Upper lobe of left lung (tissue), 6 donors: ENCODE results near the gene BRAT1. TPM values are rescaled to one million over a fixed set of nuclear protein-coding genes. Genes with fewer than 3 reads are reported as not detected.

ENCODE experiments used
- ATAC-seq, 2 donors: fragments of 200-7000 bp; cut with Tn5 transposase; one replicate each; pipeline ENCODE4 v1.9.1; 2022; ENCODE audit warnings: mild to moderate bottlenecking in 2 of 2, moderate library complexity in 2 of 2; ENCODE audit not compliant: low FRiP score in 2 of 2
- DNase-seq, 2 donors: peaks; one replicate each; pipeline ENCODE4 v3.0.0-alpha.2; 2019 to 2020
- H3K27ac ChIP-seq, 4 donors: fragments of 200-600 bp; sonication (generic); one replicate each; pipeline ENCODE4 v1.5.1; 2016 to 2019
- H3K27me3 ChIP-seq, 4 donors: fragments of 200-600 bp; sonication (generic); one replicate each; pipeline ENCODE4 v1.5.1; 2017 to 2019
- H3K36me3 ChIP-seq, 4 donors: fragments of 200-600 bp; sonication (generic); one replicate each; pipeline ENCODE4 v1.5.1; 2016 to 2019
- H3K4me1 ChIP-seq, 4 donors: fragments of 200-600 bp; sonication (generic); one replicate each; pipeline ENCODE4 v1.5.1; 2018 to 2019
- H3K4me3 ChIP-seq, 4 donors: fragments of 200-600 bp; sonication (generic); one replicate each; pipeline ENCODE4 v1.5.1; 2017 to 2019; ENCODE audit warnings: mild to moderate bottlenecking in 2 of 4, moderate library complexity in 1 of 4
- H3K9me3 ChIP-seq, 4 donors: fragments of 200-600 bp; sonication (generic); one replicate each; pipeline ENCODE4 v1.5.1; 2018 to 2019
- EP300 ChIP-seq, 4 donors: sonication (generic); formaldehyde crosslinking; IDR thresholded peaks; one replicate each; pipeline ENCODE4 v1.5.1; 2017; ENCODE audit warnings: antibody characterized with exemption in 4 of 4, control low read depth in 2 of 4
- POLR2A ChIP-seq, 4 donors: fragments of 450-650 bp; IDR thresholded peaks; one replicate each; pipeline ENCODE4 v1.5.1; 2016 to 2017; ENCODE audit warnings: antibody characterized with exemption in 4 of 4, mild to moderate bottlenecking in 2 of 4
- POLR2AphosphoS5 ChIP-seq, 2 donors: sonication (generic); formaldehyde crosslinking; IDR thresholded peaks; one replicate each; pipeline ENCODE4 v1.5.1; 2017; ENCODE audit warnings: antibody characterized with exemption in 2 of 2
- WGBS, 2 donors: methylation state at CpG; one replicate each; pipeline ENCODE4 v1.1.5; 2017 to 2018; 5-methylcytosine and 5-hydroxymethylcytosine counted together
- total RNA-seq, 6 donors: library from RNA; depleted of rRNA in 4 of 6; stranded (reverse); fragments of >200 nt in 4 of 6; gene quantifications; one replicate each; pipeline versions ENCODE4 v1.1.0 to v1.2.1, GENCODE V29; 2016 to 2021
- TF ChIP-seq, protein P1 (sequence below), 6 experiments: fragments of 450-650 bp in 4 of 6; fragments of 200-600 bp in 2 of 6; sonication (generic) in 2 of 6; IDR thresholded peaks; one replicate each; pipeline ENCODE4 v1.5.1; 2016 to 2019; ENCODE audit warnings: antibody characterized with exemption in 6 of 6
- donor health status: DM: no; HTN: no; CAD: no; lungs with moderate emphysema.
- donor health status: DM: no; HTN: yes; CAD: no; lungs with severe emphysema.

BRAT1 gene
- total RNA-seq, 6 donors from 2014 or later: 23.9 to 68.3 (median 31.0) TPM

DNA sequence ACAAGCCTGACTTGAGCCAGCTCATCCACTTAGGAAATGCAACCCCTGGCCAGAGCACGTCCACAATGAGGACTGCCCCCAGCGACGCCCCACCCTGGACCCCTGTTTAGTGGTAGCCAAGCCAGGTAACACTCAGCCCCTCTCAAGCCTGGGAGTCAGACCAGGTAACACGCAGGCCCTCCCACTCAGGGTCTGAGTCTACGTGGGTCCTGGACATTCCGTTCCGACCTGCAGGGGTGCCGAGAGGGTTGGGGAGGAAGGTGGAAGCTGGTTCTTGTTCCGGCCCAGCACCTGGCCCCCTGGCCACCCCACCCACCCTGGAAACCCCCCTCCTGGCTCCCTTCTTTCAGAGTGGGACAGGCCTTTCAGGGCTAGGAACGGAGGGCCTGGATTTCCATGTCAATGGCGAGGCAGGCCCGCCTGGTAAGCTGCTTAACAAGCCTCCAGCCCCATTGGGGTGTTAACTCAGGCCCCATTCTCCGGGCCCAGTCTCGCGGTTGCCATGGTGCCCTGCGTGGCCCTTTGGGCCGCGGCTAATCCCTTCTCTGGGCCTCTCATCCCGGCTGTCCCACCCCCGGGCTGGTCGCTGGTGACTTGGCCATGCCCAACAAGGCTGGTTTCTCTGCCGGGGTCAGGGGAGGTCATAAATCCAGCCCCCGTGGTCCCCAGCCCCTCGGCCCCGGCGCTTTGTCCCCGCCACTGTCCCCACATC, 55.4 kb downstream of the BRAT1 start:
- Histone ChIP-seq H3K9me3 (no peaks in the 10 kb centered on the region), H3K36me3 (no peaks in the 10 kb centered on the region), H3K4me3 (no peak overlapping the region), H3K4me1 (peaks cover 0 to 7% (median under 1%) of the 10 kb centered on the region in 4 donors), H3K27ac (no peak overlapping the region), H3K27me3 (no peaks in the 10 kb centered on the region)
- peak in 1 of 2 donors; percentile 74 for DNase-seq
- TF ChIP-seq EP300 (IDR thresholded peaks at IDR 0.05): no peak
- TF ChIP-seq POLR2AphosphoS5 (IDR thresholded peaks at IDR 0.05): no peak
- TF ChIP-seq, protein P1, sequence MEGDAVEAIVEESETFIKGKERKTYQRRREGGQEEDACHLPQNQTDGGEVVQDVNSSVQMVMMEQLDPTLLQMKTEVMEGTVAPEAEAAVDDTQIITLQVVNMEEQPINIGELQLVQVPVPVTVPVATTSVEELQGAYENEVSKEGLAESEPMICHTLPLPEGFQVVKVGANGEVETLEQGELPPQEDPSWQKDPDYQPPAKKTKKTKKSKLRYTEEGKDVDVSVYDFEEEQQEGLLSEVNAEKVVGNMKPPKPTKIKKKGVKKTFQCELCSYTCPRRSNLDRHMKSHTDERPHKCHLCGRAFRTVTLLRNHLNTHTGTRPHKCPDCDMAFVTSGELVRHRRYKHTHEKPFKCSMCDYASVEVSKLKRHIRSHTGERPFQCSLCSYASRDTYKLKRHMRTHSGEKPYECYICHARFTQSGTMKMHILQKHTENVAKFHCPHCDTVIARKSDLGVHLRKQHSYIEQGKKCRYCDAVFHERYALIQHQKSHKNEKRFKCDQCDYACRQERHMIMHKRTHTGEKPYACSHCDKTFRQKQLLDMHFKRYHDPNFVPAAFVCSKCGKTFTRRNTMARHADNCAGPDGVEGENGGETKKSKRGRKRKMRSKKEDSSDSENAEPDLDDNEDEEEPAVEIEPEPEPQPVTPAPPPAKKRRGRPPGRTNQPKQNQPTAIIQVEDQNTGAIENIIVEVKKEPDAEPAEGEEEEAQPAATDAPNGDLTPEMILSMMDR (IDR thresholded peaks at IDR 0.05): no peak
- no peak for TF ChIP-seq POLR2A (IDR thresholded peaks at IDR 0.05)
- 90 to 93% methylated on average over 16 to 17 of the region's 27 CpGs for WGBS, 2 donors
- ATAC-seq: no peak

DNA sequence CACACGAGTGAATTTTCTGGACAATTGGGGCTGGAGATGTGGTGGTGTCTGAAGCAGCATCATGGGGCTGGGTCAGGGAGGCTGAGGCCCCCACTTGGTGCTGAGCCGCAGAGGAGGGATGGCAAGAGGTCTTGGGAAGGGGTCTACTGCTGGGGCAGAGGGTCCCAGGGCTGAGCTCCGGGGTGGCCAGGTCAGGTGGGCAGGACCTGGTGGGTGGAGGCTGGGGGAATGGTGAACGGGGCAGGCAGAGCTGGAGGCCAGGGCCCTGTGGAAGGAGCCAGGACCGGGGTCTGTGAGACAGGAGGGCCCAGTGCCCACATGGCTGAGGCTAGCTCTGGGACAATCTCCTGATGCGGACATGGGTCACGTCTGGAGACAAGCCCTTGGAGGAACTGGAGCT, 56.1 kb downstream of the BRAT1 start:
- Histone ChIP-seq H3K4me1 (peaks cover 2 to 14% (median 7%) of the 10 kb centered on the region in 4 donors), H3K36me3 (no peaks in the 10 kb centered on the region), H3K27me3 (no peaks in the 10 kb centered on the region), H3K27ac (no peak overlapping the region), H3K4me3 (no peak overlapping the region), H3K9me3 (no peaks in the 10 kb centered on the region)
- DNase-seq (no peak), ATAC-seq (no peak)
- WGBS, 2 donors: 93% methylated on average over 6 to 7 of the region's 7 CpGs
- TF ChIP-seq POLR2A (IDR thresholded peaks at IDR 0.05): no peak
- no peak for TF ChIP-seq EP300 (IDR thresholded peaks at IDR 0.05)
- TF ChIP-seq, protein P1 (IDR thresholded peaks at IDR 0.05): no peak
- TF ChIP-seq POLR2AphosphoS5 (IDR thresholded peaks at IDR 0.05): no peak

DNA sequence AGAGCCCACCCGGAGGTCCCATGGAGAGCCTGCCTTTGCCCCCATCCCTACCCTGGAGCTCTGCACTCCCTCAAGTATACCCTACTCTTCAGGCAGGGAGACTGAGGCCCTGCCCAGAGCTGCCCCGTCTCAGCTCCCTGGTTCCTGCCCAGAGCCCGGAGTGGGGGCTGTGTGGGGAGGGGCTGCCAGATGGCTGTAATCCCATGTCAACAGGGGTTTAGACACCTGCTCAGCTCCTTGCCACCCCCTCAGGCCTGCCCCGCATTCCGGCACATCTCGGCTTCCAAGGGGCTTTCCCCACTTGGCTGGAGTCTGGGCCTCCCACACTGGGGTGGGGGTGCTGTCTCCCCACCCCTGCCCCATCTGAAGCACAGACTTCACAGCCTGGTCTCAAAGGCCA, 56.6 kb downstream of the BRAT1 start:
- ATAC-seq: no peak
- peak in 1 of 2 donors; percentile 48 for DNase-seq
- H3K27ac ChIP-seq: no peak overlapping the region
- no peaks in the 10 kb centered on the region for H3K27me3 ChIP-seq
- whole genome bisulfite sequencing, 2 donors: 67 to 91% methylated on average over 1 to 6 of the region's 6 CpGs
- H3K4me1 ChIP-seq: peaks cover 7 to 19% (median 12%) of the 10 kb centered on the region in 4 donors
- H3K36me3 ChIP-seq: no peaks in the 10 kb centered on the region
- H3K9me3 ChIP-seq: no peaks in the 10 kb centered on the region
- TF ChIP-seq EP300 (IDR thresholded peaks at IDR 0.05) (no peak), POLR2AphosphoS5 (IDR thresholded peaks at IDR 0.05) (no peak), POLR2A (IDR thresholded peaks at IDR 0.05) (no peak)
- TF ChIP-seq, protein P1 (IDR thresholded peaks at IDR 0.05): no peak
- no peak overlapping the region for H3K4me3 ChIP-seq

DNA sequence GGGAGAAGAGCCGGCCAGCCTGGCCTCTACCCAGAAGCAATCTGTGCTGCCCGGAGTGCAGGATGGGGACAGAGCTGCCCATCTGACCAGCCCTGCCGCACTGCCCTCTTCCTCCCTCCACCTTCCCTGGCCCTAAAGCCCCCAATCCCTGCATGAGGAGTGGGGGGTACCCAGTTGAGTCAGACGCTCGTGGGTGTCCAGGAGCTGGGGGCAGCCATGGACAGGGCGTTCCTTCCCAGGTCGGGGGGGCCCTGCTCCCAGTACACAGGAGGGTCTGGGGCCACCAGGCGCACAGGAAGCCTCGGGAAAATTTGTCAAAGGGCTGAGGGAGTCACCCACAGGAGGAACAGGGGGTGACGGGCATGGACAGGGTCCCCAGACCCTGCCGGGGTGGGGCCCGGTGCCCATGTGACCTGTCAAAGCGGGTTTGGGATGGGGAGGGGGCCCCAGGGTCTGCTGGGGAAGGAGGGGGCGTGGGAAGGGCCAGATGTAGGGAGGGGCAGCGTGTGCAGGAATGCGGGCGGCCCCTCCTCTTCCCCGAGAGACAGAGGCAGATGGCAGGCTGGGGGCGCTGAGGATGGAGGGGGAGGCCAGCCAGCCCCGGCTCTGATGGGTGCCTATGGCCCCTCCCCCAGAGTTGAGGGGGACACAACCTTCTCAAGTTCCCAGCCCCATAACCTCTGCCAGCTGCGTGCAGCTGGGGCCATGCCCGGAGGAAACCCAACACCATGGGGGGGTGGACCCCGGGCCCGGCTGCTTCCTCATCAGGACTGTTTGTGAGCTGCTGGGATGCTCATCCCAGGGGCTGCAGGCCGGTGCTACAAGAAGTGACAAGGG, 57.6 kb downstream of the BRAT1 start:
- Histone ChIP-seq H3K27ac (no peak overlapping the region), H3K27me3 (no peaks in the 10 kb centered on the region), H3K4me1 (peaks cover 14 to 27% (median 20%) of the 10 kb centered on the region in 4 donors), H3K4me3 (no peak overlapping the region), H3K9me3 (no peaks in the 10 kb centered on the region), H3K36me3 (no peaks in the 10 kb centered on the region)
- ATAC-seq (no peak), DNase-seq (peak in 1 of 2 donors; percentile 63)
- TF ChIP-seq POLR2AphosphoS5 (IDR thresholded peaks at IDR 0.05) (no peak), EP300 (IDR thresholded peaks at IDR 0.05) (no peak), POLR2A (IDR thresholded peaks at IDR 0.05) (no peak)
- TF ChIP-seq, protein P1 (IDR thresholded peaks at IDR 0.05): no peak
- WGBS, 2 donors: 51 to 67% methylated on average over 9 to 11 of the region's 25 CpGs
